Trophoblast cell (in vitro differentiated cells and primary cell): Measurements from ENCODE around the gene SKIDA1.

ENCODE experiments used
- DNase-seq, 2 donors: peaks; one replicate each; pipeline ENCODE4 v3.0.0-alpha.2; 2016
- H2AFZ ChIP-seq: 2 replicates; pipeline ENCODE4 v1.6.1; 2013; ENCODE audit warnings: low read length, moderate library complexity, mild to moderate bottlenecking; ENCODE audit not compliant: insufficient read depth, poor library complexity
- H2AK5ac ChIP-seq: 2 replicates; pipeline ENCODE4 v1.6.1; 2013; ENCODE audit warnings: mild to moderate bottlenecking, low read length
- H2BK120ac ChIP-seq: 2 replicates; pipeline ENCODE4 v1.6.1; 2013; ENCODE audit warnings: low read length, mild to moderate bottlenecking, moderate library complexity; ENCODE audit not compliant: insufficient read depth, poor library complexity
- H2BK12ac ChIP-seq: 2 replicates; pipeline ENCODE4 v1.6.1; 2013; ENCODE audit warnings: mild to moderate bottlenecking, low read length, moderate library complexity
- H2BK5ac ChIP-seq: 2 replicates; pipeline ENCODE4 v1.6.1; 2013; ENCODE audit warnings: low read length, low read depth, moderate library complexity, mild to moderate bottlenecking; ENCODE audit not compliant: poor library complexity
- H3K14ac ChIP-seq: 2 replicates; pipeline ENCODE4 v1.6.1; 2013; ENCODE audit warnings: mild to moderate bottlenecking, low read length
- H3K18ac ChIP-seq: 2 replicates; pipeline ENCODE4 v1.6.1; 2013; ENCODE audit warnings: mild to moderate bottlenecking, low read length
- H3K23ac ChIP-seq: 2 replicates; pipeline ENCODE4 v1.6.1; 2013; ENCODE audit warnings: low read length
- H3K27ac ChIP-seq: 2 replicates; pipeline ENCODE4 v1.5.1; 2013; ENCODE audit warnings: low read depth, mild to moderate bottlenecking, inconsistent platforms, low read length, moderate library complexity
- H3K27me3 ChIP-seq: 2 replicates; pipeline ENCODE4 v1.6.1; 2013; ENCODE audit warnings: inconsistent platforms, mild to moderate bottlenecking, low read length, moderate library complexity; ENCODE audit not compliant: insufficient read depth
- H3K36me3 ChIP-seq, 2 experiments: 1 replicate in 1 of 2; 2 replicates in 1 of 2; pipeline ENCODE4 v1.6.1; 2013; ENCODE audit warnings: low read length in 2 of 2, mild to moderate bottlenecking in 2 of 2, moderate library complexity in 1 of 2; ENCODE audit not compliant: insufficient read depth in 2 of 2, control insufficient read depth in 1 of 2
- H3K4ac ChIP-seq: 2 replicates; pipeline ENCODE4 v1.6.1; 2013; ENCODE audit warnings: low read depth, mild to moderate bottlenecking, low read length, moderate library complexity
- H3K4me1 ChIP-seq, 2 experiments: 1 replicate in 1 of 2; 2 replicates in 1 of 2; pipeline ENCODE4 v1.6.1; 2013; ENCODE audit warnings: low read length in 2 of 2, mild to moderate bottlenecking in 2 of 2, moderate library complexity in 1 of 2; ENCODE audit not compliant: insufficient read depth in 2 of 2, control insufficient read depth in 1 of 2
- H3K4me2 ChIP-seq: 2 replicates; pipeline ENCODE4 v1.6.1; 2013; ENCODE audit warnings: inconsistent platforms, mild to moderate bottlenecking, low read length, moderate library complexity
- H3K4me3 ChIP-seq: 2 replicates; pipeline ENCODE4 v1.5.1; 2013; ENCODE audit warnings: mild to moderate bottlenecking, low read depth, low read length, inconsistent platforms
- H3K79me1 ChIP-seq: one replicate; pipeline ENCODE4 v1.6.1; 2013; ENCODE audit warnings: low read length
- H3K79me2 ChIP-seq: 2 replicates; pipeline ENCODE4 v1.6.1; 2013; ENCODE audit warnings: low read length, mild to moderate bottlenecking; ENCODE audit not compliant: control insufficient read depth, insufficient read depth, poor library complexity
- H3K9ac ChIP-seq: 2 replicates; pipeline ENCODE4 v1.6.1; 2013; ENCODE audit warnings: mild to moderate bottlenecking, low read length
- H3K9me3 ChIP-seq: 2 replicates; pipeline ENCODE4 v1.6.1; 2013; ENCODE audit warnings: low read depth, mild to moderate bottlenecking, control low read depth, inconsistent platforms, low read length; ENCODE audit not compliant: insufficient read depth
- H4K12ac ChIP-seq: 2 replicates; pipeline ENCODE4 v1.6.1; 2013; ENCODE audit warnings: low read depth, mild to moderate bottlenecking, low read length, moderate library complexity
- H4K8ac ChIP-seq: 2 replicates; pipeline ENCODE4 v1.6.1; 2013; ENCODE audit warnings: low read depth, mild to moderate bottlenecking, low read length, moderate library complexity
- H4K91ac ChIP-seq: one replicate; pipeline ENCODE4 v1.6.1; 2013; ENCODE audit warnings: low read depth, mild to moderate bottlenecking, low read length, moderate library complexity
- WGBS: extraction: QIAGEN DNeasy Blood & Tissue Kit; methylation state at CpG from one replicate; pipeline ENCODE4 v1.1.7; 2013; ENCODE audit warnings: missing lambda C conversion rate; ENCODE audit not compliant: insufficient read length, insufficient coverage; ENCODE audit errors: extremely low coverage; 5-methylcytosine and 5-hydroxymethylcytosine counted together

Gene SKIDA1

GRCh38 chr10:21495752-21496342, 29.6 kb downstream of the SKIDA1 start:
- peak overlapping the region; percentile 97 for H4K8ac ChIP-seq
- peak overlapping the region; percentile 98 for H3K9ac ChIP-seq
- H3K18ac ChIP-seq = peak overlapping the region; percentile 86
- H3K79me1 ChIP-seq = peaks cover 47% of the 10 kb centered on the region
- peak overlapping the region; percentile 99 for H4K91ac ChIP-seq
- H3K4ac ChIP-seq = peak overlapping the region; percentile 84
- H3K23ac ChIP-seq = peak overlapping the region; percentile 31
- peak overlapping the region; percentile 94 for H3K14ac ChIP-seq
- peak overlapping the region; percentile 33 for H2AFZ ChIP-seq
- H3K36me3 ChIP-seq = no peaks in the 10 kb centered on the region
- H3K27ac ChIP-seq = peak overlapping the region; percentile 100
- H3K4me1 ChIP-seq = peaks cover 19% of the 10 kb centered on the region in 2 experiments
- H2AK5ac ChIP-seq = peak overlapping the region; percentile 96
- H3K4me3 ChIP-seq = peak overlapping the region; percentile 78
- WGBS = no CpG with 5 or more reads among the region's 58 CpGs
- H2BK120ac ChIP-seq = peak overlapping the region; percentile 98
- peak overlapping the region; percentile 90 for H4K12ac ChIP-seq
- peaks cover 31% of the 10 kb centered on the region for H3K79me2 ChIP-seq
- no peaks in the 10 kb centered on the region for H3K27me3 ChIP-seq
- peak; percentile 93 to 96 for DNase-seq
- H2BK5ac ChIP-seq = peak overlapping the region; percentile 98
- no peaks in the 10 kb centered on the region for H3K9me3 ChIP-seq
- H2BK12ac ChIP-seq = peak overlapping the region; percentile 27
- H3K4me2 ChIP-seq = peak overlapping the region; percentile 67

- peak in 1 of 2 donors; percentile 39 for DNase-seq
- H3K4ac ChIP-seq = peak overlapping the region; percentile 84
- H4K91ac ChIP-seq = peak overlapping the region; percentile 99
- H3K18ac ChIP-seq = peak overlapping the region; percentile 94
- H2AFZ ChIP-seq = peak overlapping the region; percentile 24
- peak overlapping the region; percentile 84 for H2AK5ac ChIP-seq
- H3K79me2 ChIP-seq = peaks cover 29% of the 10 kb centered on the region
- H3K14ac ChIP-seq = peak overlapping the region; percentile 94
- peak overlapping the region; percentile 100 for H3K27ac ChIP-seq
- no peaks in the 10 kb centered on the region for H3K36me3 ChIP-seq
- H2BK120ac ChIP-seq = peak overlapping the region; percentile 98
- peak overlapping the region; percentile 95 for H4K8ac ChIP-seq
- H4K12ac ChIP-seq = peak overlapping the region; percentile 90
- no CpG with 5 or more reads among the region's 42 CpGs for WGBS
- H3K79me1 ChIP-seq = peaks cover 42% of the 10 kb centered on the region
- H3K4me2 ChIP-seq = peak overlapping the region; percentile 67
- peak overlapping the region; percentile 84 for H3K9ac ChIP-seq
- peak overlapping the region; percentile 97 for H2BK5ac ChIP-seq
- no peak overlapping the region for H3K23ac ChIP-seq
- H3K27me3 ChIP-seq = no peaks in the 10 kb centered on the region
- H3K4me3 ChIP-seq = peak overlapping the region; percentile 78
- H3K9me3 ChIP-seq = no peaks in the 10 kb centered on the region
- H2BK12ac ChIP-seq = peak overlapping the region; percentile 80
- peaks cover 14 to 15% of the 10 kb centered on the region in 2 experiments for H3K4me1 ChIP-seq
These were observed 30.3 kb downstream of the SKIDA1 start for GRCh38 chr10:21495002-21495751.

- peak overlapping the region; percentile 82 for H3K9ac ChIP-seq
- peaks cover 25% of the 10 kb centered on the region for H3K79me2 ChIP-seq
- H2BK5ac ChIP-seq = peak overlapping the region; percentile 35
- peak overlapping the region; percentile 67 for H3K4me2 ChIP-seq
- peak overlapping the region; percentile 4 for H2AK5ac ChIP-seq
- DNase-seq = peak in 1 of 2 donors; percentile 36
- peak overlapping the region; percentile 86 for H2BK120ac ChIP-seq
- H3K36me3 ChIP-seq = no peaks in the 10 kb centered on the region
- peaks cover 7% of the 10 kb centered on the region in 2 experiments for H3K4me1 ChIP-seq
- H3K23ac ChIP-seq = no peak overlapping the region
- peak overlapping the region; percentile 91 for H3K14ac ChIP-seq
- peak overlapping the region; percentile 24 for H2AFZ ChIP-seq
- no CpG with 5 or more reads among the region's 66 CpGs for WGBS
- peak overlapping the region; percentile 100 for H3K27ac ChIP-seq
- H4K12ac ChIP-seq = peak overlapping the region; percentile 78
- peak overlapping the region; percentile 72 for H3K4me3 ChIP-seq
- H2BK12ac ChIP-seq = peak overlapping the region; percentile 38
- H4K8ac ChIP-seq = peak overlapping the region; percentile 95
- H3K27me3 ChIP-seq = no peaks in the 10 kb centered on the region
- no peaks in the 10 kb centered on the region for H3K9me3 ChIP-seq
- H3K18ac ChIP-seq = peak overlapping the region; percentile 66
- peaks cover 35% of the 10 kb centered on the region for H3K79me1 ChIP-seq
- H4K91ac ChIP-seq = peak overlapping the region; percentile 87
- peak overlapping the region; percentile 51 for H3K4ac ChIP-seq
These were observed 31.1 kb downstream of the SKIDA1 start for GRCh38 chr10:21494191-21495001.

GRCh38 chr10:21493784-21494183, 31.7 kb downstream of the SKIDA1 start:
- H3K79me1 ChIP-seq = peaks cover 36% of the 10 kb centered on the region
- no peaks in the 10 kb centered on the region for H3K36me3 ChIP-seq
- WGBS = no CpG with 5 or more reads among the region's 9 CpGs
- H3K23ac ChIP-seq = no peak overlapping the region
- H3K9me3 ChIP-seq = no peaks in the 10 kb centered on the region
- H3K79me2 ChIP-seq = peaks cover 25% of the 10 kb centered on the region
- H3K4me3 ChIP-seq = no peak overlapping the region
- H4K91ac ChIP-seq = peak overlapping the region; percentile 87
- no peaks in the 10 kb centered on the region for H3K27me3 ChIP-seq
- H3K4ac ChIP-seq = peak overlapping the region; percentile 51
- peak overlapping the region; percentile 35 for H2BK5ac ChIP-seq
- peak overlapping the region; percentile 9 for H3K14ac ChIP-seq
- peak overlapping the region; percentile 86 for H2BK120ac ChIP-seq
- peak overlapping the region; percentile 4 for H2AK5ac ChIP-seq
- peak overlapping the region; percentile 8 for H3K9ac ChIP-seq
- peak overlapping the region; percentile 20 for H2BK12ac ChIP-seq
- H3K27ac ChIP-seq = peak overlapping the region; percentile 100
- no peak for DNase-seq
- H3K4me2 ChIP-seq = peak overlapping the region; percentile 67
- H3K18ac ChIP-seq = peak overlapping the region; percentile 6
- peak overlapping the region; percentile 5 for H4K12ac ChIP-seq
- peaks cover 6 to 7% of the 10 kb centered on the region in 2 experiments for H3K4me1 ChIP-seq
- H4K8ac ChIP-seq = peak overlapping the region; percentile 95
- peak overlapping the region; percentile 2 for H2AFZ ChIP-seq
